Calu3 (cell line): ENCODE measurements around the gene RINT1. TPM values are rescaled to one million over a fixed set of nuclear protein-coding genes. Genes with fewer than 3 reads are reported as not detected.

Experiments used
- BruUV-seq: library from RNA; stranded (reverse); fragments of 400-500 nt; replicated peaks from 2 replicates; lab custom pipeline; 2021; lab: Mats Ljungman, UMichigan
- CTCF ChIA-PET: fragments of 300-600 bp; sonication (Branson Sonifier 250); formaldehyde crosslinking; loops from one replicate; lab custom pipeline; 2022; ENCODE audit warnings: antibody characterized with exemption; lab: Charles Lee
- DNase-seq: peaks from one replicate; pipeline ENCODE4 v3.0.0; 2022
- H3K27ac Mint-ChIP-seq: one replicate; pipeline ENCODE4 v1.8.0; 2022; ENCODE audit warnings: mixed read lengths; ENCODE audit not compliant: unreplicated experiment
- H3K27me3 Mint-ChIP-seq: one replicate; pipeline ENCODE4 v1.8.0; 2022; ENCODE audit warnings: mixed read lengths; ENCODE audit not compliant: unreplicated experiment
- H3K36me3 Mint-ChIP-seq: one replicate; pipeline ENCODE4 v1.8.0; 2022; ENCODE audit warnings: mild to moderate bottlenecking, moderate library complexity, mixed read lengths; ENCODE audit not compliant: insufficient read depth, unreplicated experiment
- H3K4me1 Mint-ChIP-seq: one replicate; pipeline ENCODE4 v1.8.0; 2022; ENCODE audit warnings: mild to moderate bottlenecking, low read depth, mixed read lengths; ENCODE audit not compliant: unreplicated experiment
- H3K4me3 Mint-ChIP-seq: one replicate; pipeline ENCODE4 v1.8.0; 2022; ENCODE audit warnings: mild to moderate bottlenecking, low read depth, moderate library complexity, mixed read lengths; ENCODE audit not compliant: unreplicated experiment
- H3K9me3 Mint-ChIP-seq: one replicate; pipeline ENCODE4 v1.8.0; 2022; ENCODE audit warnings: low read depth, mixed read lengths; ENCODE audit not compliant: unreplicated experiment
- intact Hi-C: fragments of 100-400 bp; cut with micrococcal nuclease; formaldehyde crosslinking; loops from one replicate; pipeline ENCODE4 v1.10.0; 2022; ENCODE audit not compliant: unreplicated experiment
- total RNA-seq: library from RNA; stranded (reverse); gene quantifications from 2 replicates; pipeline ENCODE4 v1.2.3, GENCODE V29; 2022
- TF ChIP-seq, protein P1 (sequence below): fragments of 200-600 bp; IDR thresholded peaks from one replicate; pipeline ENCODE4 v1.8.0; 2022; ENCODE audit warnings: antibody characterized with exemption; ENCODE audit not compliant: unreplicated experiment

The RINT1 gene
- total RNA-seq, 1 experiment from 2014 or later: 17.1 TPM

DNA sequence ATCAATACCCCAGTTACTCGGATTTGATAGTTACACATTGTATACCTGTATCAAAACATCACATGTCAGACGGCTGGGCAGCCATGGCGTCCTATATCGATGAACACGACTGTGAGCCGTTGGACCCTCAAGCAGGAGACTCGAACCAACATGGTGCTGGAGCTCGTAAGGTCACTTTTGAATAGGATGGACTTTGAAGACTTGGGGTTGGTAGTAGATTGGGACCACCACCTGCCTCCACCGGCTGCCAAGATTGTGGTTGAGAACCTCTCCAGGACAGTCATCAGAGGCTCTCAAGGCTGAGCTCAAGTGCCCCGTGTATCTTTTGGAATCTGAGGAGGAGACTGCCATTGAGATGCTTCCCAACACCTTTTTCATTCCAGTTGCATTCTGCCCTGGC, 1.9 kb upstream of the RINT1 start:
- Mint-ChIP-seq H3K36me3 (peaks cover 19% of the 10 kb centered on the region), H3K27ac (no peak overlapping the region), H3K4me1 (peaks cover 20% of the 10 kb centered on the region), H3K27me3 (no peaks in the 10 kb centered on the region), H3K9me3 (no peaks in the 10 kb centered on the region), H3K4me3 (no peak overlapping the region)
- BruUV-seq: no TSS peak
- TF ChIP-seq, protein P1, sequence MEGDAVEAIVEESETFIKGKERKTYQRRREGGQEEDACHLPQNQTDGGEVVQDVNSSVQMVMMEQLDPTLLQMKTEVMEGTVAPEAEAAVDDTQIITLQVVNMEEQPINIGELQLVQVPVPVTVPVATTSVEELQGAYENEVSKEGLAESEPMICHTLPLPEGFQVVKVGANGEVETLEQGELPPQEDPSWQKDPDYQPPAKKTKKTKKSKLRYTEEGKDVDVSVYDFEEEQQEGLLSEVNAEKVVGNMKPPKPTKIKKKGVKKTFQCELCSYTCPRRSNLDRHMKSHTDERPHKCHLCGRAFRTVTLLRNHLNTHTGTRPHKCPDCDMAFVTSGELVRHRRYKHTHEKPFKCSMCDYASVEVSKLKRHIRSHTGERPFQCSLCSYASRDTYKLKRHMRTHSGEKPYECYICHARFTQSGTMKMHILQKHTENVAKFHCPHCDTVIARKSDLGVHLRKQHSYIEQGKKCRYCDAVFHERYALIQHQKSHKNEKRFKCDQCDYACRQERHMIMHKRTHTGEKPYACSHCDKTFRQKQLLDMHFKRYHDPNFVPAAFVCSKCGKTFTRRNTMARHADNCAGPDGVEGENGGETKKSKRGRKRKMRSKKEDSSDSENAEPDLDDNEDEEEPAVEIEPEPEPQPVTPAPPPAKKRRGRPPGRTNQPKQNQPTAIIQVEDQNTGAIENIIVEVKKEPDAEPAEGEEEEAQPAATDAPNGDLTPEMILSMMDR: no peak
- intact Hi-C loops: loop anchor here (5.0 to 10.0 kb wide), 2 partner anchors 57 to 735 kb away; no protein-coding TSS in a partner anchor
- no peak for DNase-seq
- CTCF ChIA-PET: no interaction called here

DNA sequence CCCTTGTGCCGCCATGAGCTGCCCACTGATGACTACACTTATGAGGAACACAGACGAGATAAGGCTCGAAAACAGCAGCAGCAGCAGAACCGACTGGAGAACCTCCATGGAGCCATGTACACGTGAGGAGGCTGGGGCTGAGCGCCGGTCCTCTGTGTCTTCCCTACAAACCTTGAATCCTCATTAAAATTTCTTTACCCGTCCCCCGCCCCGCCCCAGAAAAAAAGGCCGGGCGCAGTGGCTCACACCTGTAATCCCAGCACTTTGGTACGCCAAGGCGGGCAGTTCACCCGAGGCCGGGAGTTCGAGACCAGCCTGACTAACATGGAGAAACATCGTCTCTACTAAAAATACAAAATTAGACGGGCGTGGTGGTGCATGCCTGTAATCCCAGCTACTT, 1.5 kb upstream of the RINT1 start:
- Mint-ChIP-seq H3K27me3 (no peaks in the 10 kb centered on the region), H3K4me3 (no peak overlapping the region), H3K27ac (no peak overlapping the region), H3K4me1 (peaks cover 20% of the 10 kb centered on the region), H3K36me3 (peaks cover 19% of the 10 kb centered on the region), H3K9me3 (no peaks in the 10 kb centered on the region)
- TF ChIP-seq, protein P1: no peak
- BruUV-seq: no TSS peak
- intact Hi-C loops: loop anchor here (5.0 to 10.0 kb wide), 2 partner anchors 57 to 736 kb away; no protein-coding TSS in a partner anchor
- DNase-seq: no peak
- CTCF ChIA-PET: no interaction called here

DNA sequence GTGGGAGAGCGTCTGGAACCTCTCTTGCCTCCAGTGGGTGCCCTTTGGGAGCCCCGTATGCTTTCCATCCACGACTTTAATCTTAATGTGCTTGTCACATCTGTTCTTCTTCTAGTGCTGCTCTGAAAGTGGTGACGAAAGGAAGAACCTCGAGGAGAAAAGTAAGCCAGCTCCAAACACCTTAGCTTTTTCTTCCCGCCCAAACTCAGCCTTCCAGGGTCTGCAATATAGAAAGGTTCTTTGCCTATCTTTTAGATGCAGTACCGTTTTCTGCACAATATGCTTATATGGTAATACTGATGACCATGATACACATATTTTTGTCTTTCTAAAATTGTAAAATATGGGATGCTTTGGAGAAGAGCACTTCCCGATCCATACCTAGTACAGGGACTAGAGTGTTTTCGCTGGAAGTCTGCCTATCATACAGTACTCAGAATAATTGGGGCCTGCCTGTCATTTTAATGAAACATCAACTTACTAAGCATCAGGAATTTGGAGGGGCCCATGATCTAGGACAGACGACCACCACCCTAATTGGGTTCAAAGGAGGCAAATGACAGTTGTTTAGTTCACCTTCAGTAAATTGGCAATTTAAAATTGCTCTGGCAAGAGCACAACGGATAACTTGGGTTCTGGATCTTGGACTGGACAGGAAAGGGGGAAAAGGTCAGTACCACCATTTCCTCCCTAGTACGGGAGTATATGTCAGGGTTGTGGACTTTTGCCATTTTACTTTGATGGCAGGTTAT, 884 bp downstream of the RINT1 start:
- no peaks in the 10 kb centered on the region for H3K9me3 Mint-ChIP-seq
- CTCF ChIA-PET: interaction anchor here (0.5 to 1.8 kb wide), 2 partner anchors 56 to 286 kb away, joined by 3 to 7 read pairs; no protein-coding TSS in a partner anchor
- H3K4me1 Mint-ChIP-seq: peaks cover 20% of the 10 kb centered on the region
- TF ChIP-seq, protein P1: no peak
- BruUV-seq: TSS peak; percentile 70
- no peak for DNase-seq
- intact Hi-C loops: loop anchor here (5.0 to 10.0 kb wide), 2 partner anchors 54 to 738 kb away; no protein-coding TSS in a partner anchor
- no peaks in the 10 kb centered on the region for H3K27me3 Mint-ChIP-seq
- H3K27ac Mint-ChIP-seq: peak overlapping the region; percentile 76
- H3K4me3 Mint-ChIP-seq: peak overlapping the region; percentile 82
- H3K36me3 Mint-ChIP-seq: peaks cover 19% of the 10 kb centered on the region

DNA sequence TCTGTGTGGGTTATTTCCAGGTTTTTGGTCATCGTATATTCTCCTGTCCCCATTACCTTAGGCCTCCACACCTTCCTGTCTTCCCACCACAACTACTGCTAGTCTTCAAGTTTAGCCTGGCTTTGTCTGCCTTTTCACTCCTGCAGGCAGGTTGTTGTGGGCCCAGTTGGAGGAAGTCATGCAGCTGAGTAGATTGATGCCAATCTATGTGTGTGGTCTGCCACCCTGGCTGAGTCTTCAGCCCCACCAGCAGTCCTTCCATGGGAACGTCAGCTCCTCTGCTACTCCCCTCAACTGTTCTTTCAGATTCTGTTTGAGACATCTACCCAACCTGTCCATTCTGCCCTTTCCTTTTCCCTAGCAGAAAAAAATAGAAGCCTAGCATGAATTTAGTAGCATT, 6.3 kb downstream of the RINT1 start:
- Mint-ChIP-seq H3K4me1 (peaks cover 3% of the 10 kb centered on the region), H3K9me3 (no peaks in the 10 kb centered on the region), H3K27ac (peak overlapping the region; percentile 35), H3K4me3 (no peak overlapping the region), H3K36me3 (peaks cover 16% of the 10 kb centered on the region), H3K27me3 (no peaks in the 10 kb centered on the region)
- BruUV-seq: no TSS peak
- CTCF ChIA-PET: no interaction called here
- no peak for DNase-seq
- intact Hi-C loops: loop anchor here (10.0 kb wide), 1 partner anchor 744 kb away; no protein-coding TSS in a partner anchor
- TF ChIP-seq, protein P1: no peak
